ENCODE measurements around the gene TREX2. TPM values are rescaled to one million over a fixed set of nuclear protein-coding genes. Genes with fewer than 3 reads are reported as not detected.

TREX2 gene
- polyA plus RNA-seq, 4 donors, result 0.27 to 0.92 (median 0.61) TPM

Other genes with a start within 250 kb of the TREX2 start
- under 1 TPM; 0.06 to 0.32 (median 0.10) TPM for gene PNMA6F, start 124.3 kb downstream of the TREX2 start, polyA plus RNA-seq (ENCODE audit: insufficient read length in 4 of 4)
- 10 to 100 TPM; 16.8 to 21.7 (median 19.0) TPM for gene ZNF275, start 111.9 kb downstream of the TREX2 start, polyA plus RNA-seq (ENCODE audit: insufficient read length in 4 of 4)
- gene PNMA6E, start 44.7 kb downstream of the TREX2 start, polyA plus RNA-seq (ENCODE audit: insufficient read length in 4 of 4), result not detected
- gene ZFP92, start 34.6 kb downstream of the TREX2 start, polyA plus RNA-seq (ENCODE audit: insufficient read length in 4 of 4), result 1 to 10 TPM in 2 of 4 donors, under 1 TPM in 2; 0.75 to 1.1 (median 0.97) TPM
- 10 to 100 TPM; 26.7 to 31.9 (median 30.2) TPM for gene HAUS7, start 24.5 kb upstream of the TREX2 start, polyA plus RNA-seq (ENCODE audit: insufficient read length in 4 of 4)
- gene BGN, start 48.9 kb upstream of the TREX2 start, polyA plus RNA-seq (ENCODE audit: insufficient read length in 4 of 4), result 100 to 1,000 TPM; 170 to 201 (median 195) TPM
- under 1 TPM; 0.17 to 0.35 (median 0.33) TPM for gene ATP2B3, start 71.6 kb upstream of the TREX2 start, polyA plus RNA-seq (ENCODE audit: insufficient read length in 4 of 4)
- gene CCNQ, start 153.1 kb upstream of the TREX2 start, polyA plus RNA-seq (ENCODE audit: insufficient read length in 4 of 4), result 10 to 100 TPM; 15.4 to 24.1 (median 19.0) TPM
- gene DUSP9, start 201.1 kb upstream of the TREX2 start, polyA plus RNA-seq (ENCODE audit: insufficient read length in 4 of 4), result 10 to 100 TPM; 53.6 to 63.9 (median 57.1) TPM
- gene PNCK, start 227.8 kb upstream of the TREX2 start, polyA plus RNA-seq (ENCODE audit: insufficient read length in 4 of 4), result 10 to 100 TPM in 2 of 4 donors, 1 to 10 TPM in 2; 6.5 to 13.3 (median 8.9) TPM
- 10 to 100 TPM; 44.6 to 65.3 (median 54.8) TPM for gene SLC6A8, start 241.9 kb upstream of the TREX2 start, polyA plus RNA-seq (ENCODE audit: insufficient read length in 4 of 4)